K562 (cell line): Measurements from ENCODE around the gene MYL9. TPM values are rescaled to one million over a fixed set of nuclear protein-coding genes. Genes with fewer than 3 reads are reported as not detected.

Experiments used
- ATAC-seq: fragments of 200-7000 bp; cut with Tn5 transposase; 3 replicates; pipeline ENCODE4 v1.9.1; 2020; ENCODE audit warnings: moderate library complexity
- BruUV-seq: library from RNA; stranded (reverse); fragments of 400-500 nt; replicated peaks from 2 replicates; lab custom pipeline; 2021; lab: Mats Ljungman, UMichigan
- CTCF ChIA-PET: fragments of 300-600 bp; formaldehyde crosslinking; extraction: SDS; loops from one replicate; lab custom pipeline; 2021; ENCODE audit warnings: low intra/inter-chr PET ratio; lab: Yijun Ruan, JAX
- POLR2A ChIA-PET: fragments of 300-600, 350-650 bp; sonication (Branson Sonifier 250); formaldehyde crosslinking; extraction: SDS; loops from one replicate; lab custom pipeline; 2021; ENCODE audit warnings: antibody characterized with exemption, inconsistent platforms; lab: Yijun Ruan, JAX
- DNase-seq, 4 experiments: peaks; one replicate each; pipeline versions ENCODE4 v3.0.0 to v3.0.0-alpha.2; 2011 to 2018; ENCODE audit warnings: low spot score in 3 of 4, mixed read lengths in 3 of 4; ENCODE audit errors: extremely low read depth in 1 of 4
- FAIRE-seq: peaks from 2 replicates; lab custom pipeline; 2011; peaks lifted over from hg19 to GRCh38; lab: Jason Lieb, UNC
- H2AFZ ChIP-seq: 2 replicates; pipeline ENCODE4 v1.6.0; 2011; ENCODE audit warnings: low read depth, low read length, control low read depth, inconsistent platforms
- H3K27ac ChIP-seq: fragments of 200-600 bp; 3 replicates; pipeline ENCODE4 v1.8.0; 2011; ENCODE audit warnings: low read depth, mild to moderate bottlenecking, control low read depth, inconsistent platforms, low read length, moderate library complexity, mixed read lengths; ENCODE audit errors: extremely low read depth
- H3K27me3 ChIP-seq, 2 experiments: fragments of 300-600 bp in 1 of 2; 2 replicates in 1 of 2; 3 replicates in 1 of 2; pipeline versions ENCODE4 v1.6.0 to v1.8.0; 2011; ENCODE audit warnings: inconsistent platforms in 2 of 2, low read length in 2 of 2, mild to moderate bottlenecking in 1 of 2, mixed read lengths in 1 of 2, moderate library complexity in 1 of 2; ENCODE audit not compliant: control insufficient read depth in 2 of 2, insufficient read depth in 2 of 2
- H3K36me3 ChIP-seq: fragments of 300-600 bp; 3 replicates; pipeline ENCODE4 v1.8.0; 2011; ENCODE audit warnings: mild to moderate bottlenecking, low read length, inconsistent platforms; ENCODE audit not compliant: control insufficient read depth, insufficient read depth
- H3K4me1 ChIP-seq, 2 experiments: fragments of 200-600 bp in 1 of 2; replicated peaks in 1 of 2; 2 replicates in 1 of 2; 3 replicates in 1 of 2; pipeline versions ENCODE4 v1.5.1 to v1.8.0; 2011; ENCODE audit warnings: inconsistent platforms in 2 of 2, low read length in 2 of 2, mild to moderate bottlenecking in 1 of 2, mixed read lengths in 1 of 2, moderate library complexity in 1 of 2; ENCODE audit not compliant: control insufficient read depth in 2 of 2, insufficient read depth in 2 of 2
- H3K4me2 ChIP-seq: 2 replicates; pipeline ENCODE4 v1.6.1; 2011; ENCODE audit warnings: low read length, control low read depth, inconsistent platforms, mixed read lengths; ENCODE audit not compliant: insufficient read depth
- H3K4me3 ChIP-seq: fragments of 200-600 bp; sonication (generic), shearing (Covaris generic); 2 replicates; pipeline ENCODE4 v1.5.1; 2016; ENCODE audit warnings: control low read depth, inconsistent platforms
- H3K79me2 ChIP-seq: fragments of 200-600 bp; 3 replicates; pipeline ENCODE4 v1.8.0; 2011; ENCODE audit warnings: low read length, inconsistent platforms; ENCODE audit not compliant: control insufficient read depth, insufficient read depth
- H3K9ac ChIP-seq, 2 experiments: 2 replicates each; pipeline versions ENCODE4 v1.6.0 to v1.6.1; 2011; ENCODE audit warnings: low read depth in 2 of 2, low read length in 2 of 2, control low read depth in 1 of 2, inconsistent platforms in 1 of 2, mild to moderate bottlenecking in 1 of 2, mixed read lengths in 1 of 2; ENCODE audit not compliant: insufficient read depth in 1 of 2
- H3K9me1 ChIP-seq: one replicate; pipeline ENCODE4 v1.6.0; 2011; ENCODE audit warnings: inconsistent platforms, mild to moderate bottlenecking, low read length, moderate library complexity; ENCODE audit not compliant: control insufficient read depth, insufficient read depth
- H3K9me3 ChIP-seq: replicated peaks from 2 replicates; pipeline ENCODE4 v1.5.1; 2011; ENCODE audit warnings: low read depth, low read length, inconsistent platforms; ENCODE audit not compliant: control insufficient read depth, insufficient read depth
- H4K20me1 ChIP-seq: replicated peaks from 2 replicates; pipeline ENCODE4 v1.6.1; 2011; ENCODE audit warnings: low read length, inconsistent platforms, mixed read lengths; ENCODE audit not compliant: control insufficient read depth, insufficient read depth
- ATF6 ChIP-seq: sonication (generic); formaldehyde crosslinking; IDR thresholded peaks from 2 replicates; pipeline ENCODE4 v1.4.0; 2020; ENCODE audit warnings: mild to moderate bottlenecking, missing genetic modification reagents
- ATF7 ChIP-seq: fragments of 450-650 bp; IDR thresholded peaks from 2 replicates; pipeline ENCODE4 v1.7.1; 2014; ENCODE audit warnings: mild to moderate bottlenecking, moderate library complexity
- CHCHD3 ChIP-seq: fragments of 250-450 bp; sonication (Bioruptor Pico); IDR thresholded peaks from 2 replicates; pipeline ENCODE4 v2.1.2; 2022; ENCODE audit warnings: mild to moderate bottlenecking
- EGR1 ChIP-seq: fragments of 450-650 bp; conservative IDR thresholded peaks from 2 replicates; pipeline ENCODE4 v1.6.1; 2017; ENCODE audit warnings: mild to moderate bottlenecking
- HMG20A ChIP-seq: fragments of 450-650 bp; formaldehyde crosslinking; conservative IDR thresholded peaks from 2 replicates; pipeline ENCODE4 v1.4.0; 2020; ENCODE audit warnings: mild to moderate bottlenecking, mixed read lengths
- MYC ChIP-seq, 2 experiments: fragments of 250-450 bp in 1 of 2; sonication (Bioruptor Pico) in 1 of 2; IDR thresholded peaks; 2 replicates each; pipeline versions ENCODE4 v1.5.1 to v1.6.1; 2012 to 2021; ENCODE audit warnings: low read depth in 2 of 2, borderline replicate concordance in 1 of 2, improper control_type of control experiment in 1 of 2, low read length in 1 of 2, mild to moderate bottlenecking in 1 of 2, moderate library complexity in 1 of 2
- POLR2AphosphoS5 ChIP-seq: IDR thresholded peaks from 2 replicates; pipeline ENCODE4 v1.6.1; 2011; ENCODE audit warnings: mild to moderate bottlenecking, low read depth, low read length, moderate library complexity; ENCODE audit not compliant: control insufficient read depth, insufficient read depth
- RHOXF2B ChIP-seq: fragments of 250-450 bp; sonication (Bioruptor Pico); conservative IDR thresholded peaks from 2 replicates; pipeline ENCODE4 v1.5.1; 2021
- SNIP1 ChIP-seq: fragments of 450-650 bp; IDR thresholded peaks from 2 replicates; pipeline ENCODE4 v1.7.1; 2017; ENCODE audit warnings: low read depth, mild to moderate bottlenecking
- TSC22D4 ChIP-seq: fragments of 450-650 bp; IDR thresholded peaks from 2 replicates; pipeline ENCODE4 v1.6.1; 2016; ENCODE audit warnings: missing genetic modification characterization, missing biosample characterization, control low read depth
- U2AF1 ChIP-seq: fragments of 200-400 bp; formaldehyde crosslinking; optimal IDR thresholded peaks from 2 replicates; pipeline ENCODE3; 2017; ENCODE audit warnings: mild to moderate bottlenecking, low read depth, low read length, moderate library complexity
- ZNF232 ChIP-seq: sonication (generic); formaldehyde crosslinking; IDR thresholded peaks from 2 replicates; pipeline ENCODE4 v1.8.0; 2022; ENCODE audit warnings: mild to moderate bottlenecking, missing genetic modification reagents
- ZNF239 ChIP-seq: fragments of 250-450 bp; sonication (Bioruptor Pico); IDR thresholded peaks from 2 replicates; pipeline ENCODE4 v1.4.0; 2020; ENCODE audit warnings: mild to moderate bottlenecking
- ZNF518B ChIP-seq: fragments of 250-450 bp; sonication (Bioruptor Pico); IDR thresholded peaks from 2 replicates; pipeline ENCODE4 v1.5.0; 2021; ENCODE audit warnings: mild to moderate bottlenecking, moderate library complexity
- ZNF830 ChIP-seq: fragments of 250-450 bp; sonication (Bioruptor Pico); IDR thresholded peaks from 2 replicates; pipeline ENCODE4 v1.5.0; 2021; ENCODE audit warnings: mild to moderate bottlenecking
- WGBS: fragments of 100-300 bp; shearing (Covaris generic); methylation state at CpG from one replicate; pipeline ENCODE4 v1.1.6; 2016; ENCODE audit warnings: low coverage, mixed read lengths; ENCODE audit not compliant: insufficient coverage; ENCODE audit errors: missing lambda C conversion rate; 5-methylcytosine and 5-hydroxymethylcytosine counted together
- in situ Hi-C: fragments of 300-500 bp; cut with MboI; formaldehyde crosslinking; loops from 4 replicates; pipeline ENCODE4 v1.15.0; 2018; ENCODE audit warnings: inconsistent platforms, mixed read lengths
- intact Hi-C: fragments of 100-400 bp; cut with micrococcal nuclease; formaldehyde crosslinking; loops from 2 replicates; pipeline ENCODE4 v1.14.2; 2022
- polyA plus RNA-seq, 8 experiments: library from polyadenylated mRNA; depleted of rRNA in 4 of 8; stranded (reverse) in 5 of 8; unstranded in 3 of 8; fragments of >200 nt; fragmentation: Nextera tagmentation in 2 of 8; fragmentation: Illumina TruSeq in 1 of 8; extraction: Ambion mirVana in 2 of 8; extraction: Trizol in 1 of 8; gene quantifications; 2 replicates each; pipeline versions ENCODE4 v1.2.1 to v1.2.3, GENCODE V29; 2011 to 2014; ENCODE audit warnings: inconsistent platforms in 1 of 8, missing spikeins in 1 of 8
- total RNA-seq, 7 experiments: library from RNA; depleted of rRNA in 6 of 7; stranded (reverse); fragments of >200 nt in 6 of 7; fragmentation: Illumina TruSeq in 2 of 7; extraction: Trizol in 2 of 7; gene quantifications; 2 replicates each; pipeline versions ENCODE4 v1.2.1 to v1.2.3, GENCODE V29; 2011 to 2021; ENCODE audit warnings: low replicate concordance in 1 of 7

Gene MYL9
- total and polyA plus RNA-seq, 9 of the 15 experiments (the other 6 are each of a cell fraction or from before 2014, with no cell fraction given): 0.11 to 3.2 (median 0.81) TPM; not detected in 1

GRCh38 chr20:36493801-36494114 is 47.6 kb upstream of the MYL9 start:
- peak overlapping the region in 1 of 2 experiments; percentile 3; a peak in 2 of 4 replicates for H3K9ac ChIP-seq
- intact Hi-C loops: loop anchor here (2.0 kb wide), 1 partner anchor 53 kb away; no protein-coding TSS in a partner anchor
- WGBS: 80% methylated on average over 7 of the region's 7 CpGs

More at GRCh38 chr20:36493801-36494114, 47.6 kb upstream of the MYL9 start:
- Histone ChIP-seq H3K79me2 (no peaks in the 10 kb centered on the region; the same call in 2 of the 3 replicates), H3K27me3 (no peaks in the 10 kb centered on the region), H3K4me2 (no peak overlapping the region), H3K4me1 (peaks cover 3 to 19% of the 10 kb centered on the region in 2 experiments; a peak in 3 of 5 replicates), H4K20me1 (peaks cover 14% of the 10 kb centered on the region), H3K9me3 (no peaks in the 10 kb centered on the region)
- POLR2A ChIA-PET: interaction anchor here (1.2 kb wide), 1 partner anchor 22 kb away, joined by 3 read pairs; no protein-coding TSS in a partner anchor
- FAIRE-seq: no peak
- no peak for ATAC-seq
- DNase-seq: no peak
- in situ Hi-C loops: no loop called here
- no TSS peak for BruUV-seq
- TF ChIP-seq RHOXF2B (CRISPR knock-in tag) (no peak), HMG20A (CRISPR knock-in tag) (no peak), ZNF232 (CRISPR knock-in tag) (no peak), ATF6 (CRISPR knock-in tag) (no peak), TSC22D4 (tag) (no peak), MYC (IDR thresholded peaks at IDR 0.05; ENCODE audit: low read depth, low read length) (no peak), MYC (CRISPR knock-in tag; IDR thresholded peaks at IDR 0.05; ENCODE audit: borderline replicate concordance, low read depth) (no peak), U2AF1 (no peak), ZNF239 (CRISPR knock-in tag) (no peak), SNIP1 (no peak), EGR1 (no peak), ZNF830 (CRISPR knock-in tag) (no peak), CHCHD3 (no peak), ZNF518B (CRISPR knock-in tag) (no peak), POLR2AphosphoS5 (no peak), ATF7 (no peak)
- TF ChIP-seq, all 486 proteins: peak for 0
- CTCF ChIA-PET: interaction anchor here (1.0 to 1.4 kb wide), 2 partner anchors 32 to 54 kb away, joined by 3 to 4 read pairs; no protein-coding TSS in a partner anchor
- H3K4me3 ChIP-seq: no peak overlapping the region
- peaks cover 20% of the 10 kb centered on the region; the same call in 2 of the 3 replicates for H3K36me3 ChIP-seq
- no peak overlapping the region for H2AFZ ChIP-seq
- H3K27ac ChIP-seq: no peak overlapping the region
- peaks cover 3% of the 10 kb centered on the region for H3K9me1 ChIP-seq
